Activated naive CD4-positive, alpha-beta T cell treated with anti-CD3 and anti-CD28 coated beads for 36 hours (primary cell): ENCODE data around the gene PCBD1. TPM values are rescaled to one million over a fixed set of nuclear protein-coding genes. Genes with fewer than 3 reads are reported as not detected.
"Not testable (repeated sequence)": the region's sequence is repeated elsewhere in the genome, so short reads cannot be mapped to it uniquely, and the experiment has no call there.

ENCODE experiments used
- CTCF ChIA-PET: fragments of 350-600 bp; sonication (Branson Sonifier 250); formaldehyde crosslinking; loops from one replicate; lab custom pipeline; 2021; ENCODE audit warnings: antibody characterized with exemption; lab: Charles Lee
- DNase-seq: peaks from one replicate; pipeline ENCODE4 v3.0.0-alpha.2; 2020
- H3K27ac Mint-ChIP-seq: one replicate; pipeline ENCODE4 v1.8.0; 2021; ENCODE audit warnings: mild to moderate bottlenecking, mixed read lengths
- H3K27me3 Mint-ChIP-seq: one replicate; pipeline ENCODE4 v1.8.0; 2021; ENCODE audit warnings: low read depth, mixed read lengths
- H3K36me3 Mint-ChIP-seq: one replicate; pipeline ENCODE4 v1.8.0; 2021; ENCODE audit warnings: low read depth, mixed read lengths
- H3K4me1 Mint-ChIP-seq: one replicate; pipeline ENCODE4 v1.8.0; 2021; ENCODE audit warnings: low read depth, mixed read lengths
- H3K4me3 Mint-ChIP-seq: one replicate; pipeline ENCODE4 v1.8.0; 2021; ENCODE audit warnings: mild to moderate bottlenecking, moderate library complexity, mixed read lengths
- H3K9me3 Mint-ChIP-seq: one replicate; pipeline ENCODE4 v1.8.0; 2021; ENCODE audit warnings: mixed read lengths
- intact Hi-C: fragments of 100-400 bp; cut with micrococcal nuclease; formaldehyde crosslinking; loops from one replicate; pipeline ENCODE4 v1.15.1; 2023
- total RNA-seq, 2 experiments: library from RNA; stranded (reverse); gene quantifications; one replicate each; pipeline ENCODE4 v1.2.3, GENCODE V29; 2021

The PCBD1 gene
- total RNA-seq, 2 experiments from 2014 or later: 33.0 to 37.2 TPM

DNA sequence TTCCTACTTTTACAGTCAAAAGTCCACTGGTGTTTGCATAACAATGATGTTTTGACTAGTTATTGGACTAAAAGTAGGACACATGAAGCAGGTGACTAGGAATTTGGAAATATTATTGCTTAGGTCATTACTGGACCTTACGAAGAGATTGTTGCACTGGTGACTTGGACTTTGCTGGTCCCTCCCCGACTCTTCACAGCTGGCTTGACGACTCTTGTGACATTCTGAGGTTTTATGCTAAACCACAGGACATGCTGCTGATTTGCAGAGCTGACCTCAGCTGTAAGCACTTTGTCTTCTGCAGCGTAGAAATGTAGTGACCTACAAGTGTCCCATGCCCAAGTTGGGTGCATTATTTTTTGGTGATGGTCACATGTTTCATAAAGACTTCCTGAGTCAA, 21.9 kb downstream of the PCBD1 start:
- no peaks in the 10 kb centered on the region for H3K27me3 Mint-ChIP-seq

DNA sequence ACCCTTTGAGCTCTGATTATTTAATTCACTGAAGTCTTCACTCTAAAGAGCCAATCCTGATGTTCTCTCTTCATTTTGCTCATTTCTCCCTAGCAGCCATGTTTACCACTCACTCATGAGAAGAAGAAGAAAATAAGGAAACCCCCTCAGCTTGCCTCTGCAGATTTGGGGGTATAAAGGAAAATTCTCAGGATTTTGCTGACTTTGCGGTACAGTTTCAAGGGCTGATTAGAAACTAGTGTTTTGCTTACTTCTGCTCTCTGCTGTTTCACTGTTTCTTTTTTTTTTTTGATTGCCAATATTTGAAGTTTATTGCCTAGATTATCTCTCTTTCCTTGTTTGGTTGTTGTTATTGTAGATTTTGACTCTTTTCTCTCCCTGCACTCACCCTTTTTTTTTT, 23.4 kb downstream of the PCBD1 start:
- intact Hi-C loops: no loop called here
- no peak overlapping the region for H3K4me3 Mint-ChIP-seq
- no peak overlapping the region for H3K27ac Mint-ChIP-seq
- peaks cover 15% of the 10 kb centered on the region for H3K36me3 Mint-ChIP-seq
- H3K4me1 Mint-ChIP-seq: peaks cover 5% of the 10 kb centered on the region
- no peaks in the 10 kb centered on the region for H3K27me3 Mint-ChIP-seq
- no peak for DNase-seq
- H3K9me3 Mint-ChIP-seq: no peaks in the 10 kb centered on the region
- CTCF ChIA-PET: interaction anchor here (1.0 kb wide), 1 partner anchor 12 kb away, joined by 3 read pairs; no protein-coding TSS in a partner anchor

More for the DNA sequence above, 21.9 kb downstream of the PCBD1 start:
- Mint-ChIP-seq H3K4me1 (peaks cover 5% of the 10 kb centered on the region), H3K4me3 (no peak overlapping the region), H3K9me3 (no peaks in the 10 kb centered on the region), H3K27ac (no peak overlapping the region), H3K36me3 (peaks cover 10% of the 10 kb centered on the region)
- CTCF ChIA-PET: no interaction called here
- no peak for DNase-seq
- intact Hi-C loops: no loop called here

DNA sequence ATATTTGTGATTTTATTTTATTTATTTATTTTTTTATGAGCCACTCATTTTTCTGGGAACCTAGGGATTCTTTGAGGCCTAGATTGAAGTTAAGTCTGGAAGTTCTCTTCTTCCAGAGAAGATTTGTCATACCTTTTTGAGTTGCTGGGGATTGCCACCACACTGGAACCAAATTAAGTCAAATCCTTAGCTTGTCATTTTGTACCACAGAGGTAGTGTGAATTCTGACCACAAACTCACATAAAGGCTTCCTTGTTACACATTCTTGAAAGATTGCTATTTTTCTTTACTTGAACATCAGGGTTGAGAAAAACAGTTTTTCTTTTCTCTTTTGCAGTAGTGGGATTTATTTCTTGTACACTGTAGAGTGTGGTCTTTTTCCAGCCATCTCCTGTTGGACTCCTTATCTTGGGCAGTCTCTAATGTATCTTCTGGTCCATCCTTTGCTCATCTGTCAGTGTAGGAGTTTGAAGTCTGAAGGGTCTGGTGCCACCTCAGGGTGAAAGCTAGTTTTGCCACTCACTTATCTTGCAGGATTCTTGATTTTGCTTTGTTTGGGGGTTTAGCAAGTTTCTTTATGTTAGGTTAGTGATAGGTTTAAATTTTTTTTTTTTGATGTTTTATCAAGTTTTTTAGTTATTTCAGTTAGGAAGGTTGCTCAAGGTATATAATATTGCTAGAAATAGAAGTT, 24.8 kb downstream of the PCBD1 start:
- no peaks in the 10 kb centered on the region for H3K27me3 Mint-ChIP-seq
- H3K4me1 Mint-ChIP-seq: peaks cover 5% of the 10 kb centered on the region
- intact Hi-C loops: no loop called here
- no peak for DNase-seq
- H3K36me3 Mint-ChIP-seq: peaks cover 17% of the 10 kb centered on the region
- CTCF ChIA-PET: interaction anchor here (0.6 to 0.7 kb wide), 2 partner anchors 9 to 48 kb away, joined by 3 read pairs; no protein-coding TSS in a partner anchor
- no peaks in the 10 kb centered on the region for H3K9me3 Mint-ChIP-seq
- H3K4me3 Mint-ChIP-seq: no peak overlapping the region
- H3K27ac Mint-ChIP-seq: no peak overlapping the region

DNA sequence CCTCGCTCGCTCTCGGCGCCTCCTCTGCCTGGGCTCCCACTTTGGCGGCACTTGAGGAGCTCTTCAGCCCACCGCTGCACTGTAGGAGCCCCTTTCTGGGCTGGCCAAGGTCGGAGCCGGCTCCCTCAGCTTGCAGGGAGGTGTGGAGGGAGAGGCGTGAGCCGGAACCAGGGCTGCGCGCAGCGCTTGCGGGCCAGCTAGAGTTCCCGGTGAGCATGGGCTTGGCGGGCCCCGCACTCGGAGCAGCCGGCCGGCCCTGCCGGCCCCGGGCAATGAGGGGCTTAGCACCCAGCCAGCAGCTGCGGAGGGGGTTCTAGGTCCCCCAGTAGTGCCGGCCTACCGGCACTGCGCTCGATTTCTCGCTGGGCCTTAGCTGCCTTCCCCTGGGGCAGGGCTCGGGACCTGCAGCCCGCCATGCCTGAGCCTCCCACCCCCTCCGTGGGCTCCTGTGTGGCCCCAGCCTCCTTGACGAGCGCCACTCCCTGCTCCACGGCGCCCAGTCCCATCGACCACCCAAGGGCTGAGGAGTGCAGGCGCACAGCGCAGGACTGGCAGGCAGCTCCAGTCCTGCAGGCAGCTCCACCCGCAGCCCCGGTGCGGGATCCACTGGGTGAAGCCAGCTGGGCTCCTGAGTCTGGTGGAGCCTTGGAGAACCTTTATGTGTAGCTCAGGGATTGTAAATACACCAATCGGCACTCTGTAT, 26.7 kb downstream of the PCBD1 start:
- H3K9me3 Mint-ChIP-seq, H3K4me1 Mint-ChIP-seq, CTCF ChIA-PET, intact Hi-C loops, H3K27ac Mint-ChIP-seq, DNase-seq, H3K27me3 Mint-ChIP-seq, H3K4me3 Mint-ChIP-seq: not testable (repeated sequence)
- peaks cover 23% of the 10 kb centered on the region for H3K36me3 Mint-ChIP-seq

DNA sequence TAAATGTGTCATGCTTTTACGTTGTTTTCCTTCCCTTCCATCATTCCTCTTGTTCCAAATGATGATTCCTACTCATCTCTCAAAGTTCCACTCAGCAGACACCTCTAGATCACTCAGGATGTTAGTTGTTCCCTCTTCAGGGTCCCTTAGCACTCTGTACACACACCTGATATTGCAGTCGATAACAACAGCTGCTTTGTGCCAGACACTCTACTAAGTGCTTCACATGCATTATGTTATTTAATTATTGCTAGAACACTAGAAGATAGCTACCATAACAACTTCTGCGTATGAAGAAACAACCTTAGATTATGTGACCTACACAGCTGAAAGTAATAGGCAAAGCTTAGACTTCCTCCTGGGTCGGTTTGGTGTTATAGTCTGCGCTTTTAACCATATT, 29.6 kb downstream of the PCBD1 start:
- H3K4me3 Mint-ChIP-seq: no peak overlapping the region
- no peaks in the 10 kb centered on the region for H3K9me3 Mint-ChIP-seq
- H3K36me3 Mint-ChIP-seq: peaks cover 27% of the 10 kb centered on the region
- no peaks in the 10 kb centered on the region for H3K27me3 Mint-ChIP-seq
- no peak overlapping the region for H3K27ac Mint-ChIP-seq
- CTCF ChIA-PET: interaction anchor here (0.5 to 1.3 kb wide), 2 partner anchors 44 to 67 kb away, joined by 3 read pairs; no protein-coding TSS in a partner anchor
- H3K4me1 Mint-ChIP-seq: peaks cover 2% of the 10 kb centered on the region
- intact Hi-C loops: no loop called here
- no peak for DNase-seq

DNA sequence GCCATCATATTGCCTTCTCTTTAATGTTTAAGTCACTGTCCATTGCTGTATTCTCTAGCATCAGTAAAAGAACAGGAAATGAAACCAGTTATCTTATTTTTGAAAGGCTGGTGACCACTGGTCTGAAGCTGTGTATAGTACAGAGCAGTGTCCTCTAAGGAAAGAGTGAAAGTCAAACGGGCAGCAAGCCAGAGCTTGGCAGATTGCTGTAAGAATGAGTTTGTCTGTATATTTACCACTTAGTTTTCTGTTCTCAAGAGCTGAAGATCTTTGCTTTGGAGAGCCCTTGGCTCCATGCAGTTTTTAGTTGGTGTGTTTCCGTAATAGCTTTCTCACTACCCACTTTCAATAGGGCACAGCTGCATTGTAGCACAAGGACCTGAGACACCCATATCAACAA, 31.9 kb downstream of the PCBD1 start:
- Mint-ChIP-seq H3K27me3 (no peaks in the 10 kb centered on the region), H3K9me3 (no peaks in the 10 kb centered on the region), H3K27ac (no peak overlapping the region), H3K36me3 (peaks cover 21% of the 10 kb centered on the region), H3K4me1 (no peaks in the 10 kb centered on the region), H3K4me3 (no peak overlapping the region)
- CTCF ChIA-PET: interaction anchor here (0.5 to 0.7 kb wide), 2 partner anchors 35 to 47 kb away, joined by 3 read pairs; no protein-coding TSS in a partner anchor
- intact Hi-C loops: no loop called here
- DNase-seq: no peak

DNA sequence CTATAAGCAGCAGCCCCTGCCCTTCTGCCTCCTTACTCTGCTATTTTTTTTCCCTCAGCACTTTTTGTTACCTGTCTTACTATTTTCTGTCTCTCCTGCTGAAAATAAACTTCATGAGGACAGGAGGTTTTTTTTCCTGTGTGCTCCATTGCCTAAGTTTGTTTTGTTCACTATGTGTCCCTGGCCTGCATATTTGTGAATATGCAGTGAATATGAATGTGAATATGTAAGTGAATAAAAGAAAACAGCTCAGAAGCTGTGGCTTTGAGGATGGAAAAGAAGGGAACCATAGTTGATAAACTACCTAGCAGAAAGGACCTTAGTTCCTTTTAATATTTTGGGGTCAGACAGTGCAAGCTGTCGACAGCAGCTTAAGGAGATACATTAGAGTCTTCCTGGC, 34.9 kb downstream of the PCBD1 start:
- peaks cover 20% of the 10 kb centered on the region for H3K36me3 Mint-ChIP-seq
- no peak for DNase-seq
- no peak overlapping the region for H3K4me3 Mint-ChIP-seq
- intact Hi-C loops: no loop called here
- H3K4me1 Mint-ChIP-seq: peaks cover 12% of the 10 kb centered on the region
- H3K27me3 Mint-ChIP-seq: no peaks in the 10 kb centered on the region
- no peaks in the 10 kb centered on the region for H3K9me3 Mint-ChIP-seq
- H3K27ac Mint-ChIP-seq: no peak overlapping the region
- CTCF ChIA-PET: no interaction called here

DNA sequence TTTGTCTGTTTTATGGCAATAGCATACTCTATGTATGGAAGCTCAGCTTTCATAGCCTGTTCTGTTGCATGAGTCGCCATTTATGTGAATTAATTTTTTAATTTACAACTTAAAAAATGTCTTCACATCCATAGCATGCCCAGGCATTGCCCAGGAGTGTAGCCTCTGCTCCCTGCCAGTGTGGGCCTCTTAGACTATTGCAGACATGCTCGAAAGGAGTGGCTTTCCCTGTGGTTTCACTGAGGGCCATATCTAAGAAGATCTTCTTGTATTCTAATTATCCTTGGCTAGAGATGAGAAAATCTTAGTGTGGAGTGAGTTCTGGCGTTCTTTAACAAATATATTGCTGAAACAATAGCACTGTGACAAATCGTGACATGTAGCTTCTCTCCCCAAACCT, 35.3 kb downstream of the PCBD1 start:
- Mint-ChIP-seq H3K9me3 (no peaks in the 10 kb centered on the region), H3K27me3 (no peaks in the 10 kb centered on the region), H3K27ac (no peak overlapping the region), H3K36me3 (peaks cover 19% of the 10 kb centered on the region), H3K4me1 (peaks cover 14% of the 10 kb centered on the region), H3K4me3 (no peak overlapping the region)
- intact Hi-C loops: no loop called here
- CTCF ChIA-PET: no interaction called here
- DNase-seq: no peak

DNA sequence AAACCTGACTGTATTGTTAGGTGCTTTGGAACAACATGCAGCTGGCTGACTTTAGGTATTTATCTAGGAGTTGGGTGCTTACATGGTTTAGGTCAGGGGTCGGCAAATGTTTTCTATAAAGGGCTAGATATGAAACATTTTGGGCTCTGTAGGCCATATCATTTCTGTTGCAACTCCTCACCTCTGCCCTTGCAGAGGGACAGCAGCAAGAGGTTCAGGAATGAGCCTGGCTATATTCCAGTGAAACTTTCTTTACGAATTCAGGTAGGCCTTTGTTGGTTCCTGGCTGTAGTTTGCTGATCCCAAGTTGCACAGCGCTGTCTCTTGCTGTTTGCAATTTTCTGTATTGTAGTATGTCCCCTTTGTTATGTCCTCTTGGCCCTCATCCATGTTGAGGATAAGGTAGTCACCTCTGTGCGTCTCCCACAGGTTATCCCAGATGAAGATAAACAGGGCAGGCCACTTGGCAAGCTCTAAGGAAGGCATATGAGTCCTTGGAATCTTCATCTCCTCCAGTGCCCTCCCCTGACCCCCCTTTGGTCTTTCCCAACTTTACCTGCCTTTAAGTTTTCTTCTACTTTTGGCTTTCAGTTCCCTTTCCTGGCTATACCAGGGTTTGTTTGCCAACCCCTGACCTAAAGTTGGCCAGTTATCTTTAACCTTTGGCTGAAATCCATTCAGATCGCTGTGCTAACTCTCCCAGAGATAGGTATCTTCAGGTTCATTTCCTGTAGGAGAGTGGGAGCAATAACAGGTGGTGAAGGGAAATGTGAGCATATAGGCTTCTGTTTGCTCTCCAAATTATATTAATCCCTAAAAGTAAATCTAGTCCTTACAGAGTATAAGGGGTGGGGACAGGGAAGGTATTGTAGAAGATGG, 36.5 kb downstream of the PCBD1 start:
- Mint-ChIP-seq H3K4me1 (peaks cover 22% of the 10 kb centered on the region), H3K9me3 (no peaks in the 10 kb centered on the region), H3K4me3 (no peak overlapping the region), H3K27ac (no peak overlapping the region), H3K27me3 (no peaks in the 10 kb centered on the region), H3K36me3 (peaks cover 21% of the 10 kb centered on the region)
- intact Hi-C loops: no loop called here
- CTCF ChIA-PET: no interaction called here
- DNase-seq: no peak

DNA sequence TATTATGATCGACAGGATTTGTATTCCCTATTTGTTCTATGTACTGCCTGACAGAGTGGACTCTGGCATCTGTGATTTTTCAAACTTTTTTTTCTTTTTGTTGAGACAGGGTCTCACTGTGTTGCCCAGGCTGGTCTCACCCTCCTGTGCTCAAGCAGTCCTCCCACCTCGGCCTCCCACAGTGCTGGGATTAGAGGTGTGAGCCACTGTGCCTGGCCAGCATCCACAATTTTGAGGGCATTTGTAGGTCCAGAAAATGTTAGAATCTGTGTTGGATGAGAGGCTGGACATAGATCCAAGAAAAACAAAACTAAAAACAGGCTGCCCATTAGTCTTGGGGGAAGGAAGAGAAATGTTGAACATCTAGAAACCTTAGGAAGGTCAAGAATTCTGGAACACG, 38.3 kb downstream of the PCBD1 start:
- peaks cover 20% of the 10 kb centered on the region for H3K36me3 Mint-ChIP-seq
- no peaks in the 10 kb centered on the region for H3K9me3 Mint-ChIP-seq
- no peak for DNase-seq
- H3K27me3 Mint-ChIP-seq: no peaks in the 10 kb centered on the region
- H3K4me1 Mint-ChIP-seq: peaks cover 29% of the 10 kb centered on the region
- H3K4me3 Mint-ChIP-seq: no peak overlapping the region
- no peak overlapping the region for H3K27ac Mint-ChIP-seq
- CTCF ChIA-PET: interaction anchor here (1.0 kb wide), 1 partner anchor 34 kb away, joined by 3 read pairs; the partner anchor contains the start of gene SGPL1
- intact Hi-C loops: no loop called here

DNA sequence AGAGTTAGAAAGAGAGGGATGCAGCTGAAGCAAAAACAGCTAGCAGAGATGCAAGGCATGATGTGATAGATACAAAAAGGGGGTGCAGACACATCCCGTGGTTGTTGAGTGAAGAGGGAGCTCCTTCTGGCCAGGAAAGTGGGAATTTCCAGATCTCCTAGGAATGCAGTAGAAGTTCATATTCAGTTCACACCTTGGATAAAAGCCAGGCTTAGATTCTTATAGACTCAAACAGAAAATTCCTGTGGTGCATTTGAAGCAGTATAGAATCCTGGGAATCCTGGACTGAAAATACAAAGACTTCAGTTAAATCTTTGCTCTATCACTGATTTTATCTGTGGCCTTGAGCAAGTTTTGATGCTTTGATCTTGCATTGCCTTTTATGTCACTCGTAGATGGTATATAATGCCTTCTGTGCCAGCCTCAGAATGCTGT, 38.8 kb downstream of the PCBD1 start:
- CTCF ChIA-PET: interaction anchor here (1.3 kb wide), 1 partner anchor 29 kb away, joined by 3 read pairs; no protein-coding TSS in a partner anchor
- Mint-ChIP-seq H3K27ac (no peak overlapping the region), H3K9me3 (no peaks in the 10 kb centered on the region), H3K4me3 (no peak overlapping the region), H3K27me3 (no peaks in the 10 kb centered on the region), H3K4me1 (peaks cover 30% of the 10 kb centered on the region), H3K36me3 (peaks cover 23% of the 10 kb centered on the region)
- intact Hi-C loops: loop anchor here (5.0 kb wide), 1 partner anchor 372 kb away; the partner anchor contains the start of gene PALD1
- DNase-seq: no peak
